ENCODE data around the gene ATP6V1C2.

DNA sequence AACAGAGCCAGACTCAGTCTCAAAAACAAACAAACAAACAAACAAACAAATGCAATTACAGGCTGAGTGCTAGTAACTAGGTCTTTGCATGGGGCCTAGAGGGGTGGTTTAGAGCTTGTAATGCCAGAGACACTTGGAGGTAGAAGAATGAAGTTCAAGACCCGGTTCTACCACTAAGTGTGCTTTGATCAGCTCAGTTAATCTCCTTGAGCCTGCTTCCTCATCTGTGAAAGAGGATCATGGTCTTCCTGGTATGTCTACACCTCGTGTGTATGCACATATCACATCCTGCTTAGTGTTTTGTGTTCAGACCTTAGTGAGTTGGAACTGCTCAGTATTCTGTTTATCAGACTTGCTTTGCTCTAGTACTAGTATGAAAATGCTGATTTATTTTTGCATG is 4.8 kb upstream of the ATP6V1C2 start:
- TF ChIP-seq YY1 (IDR thresholded peaks at IDR 0.05; ENCODE audit: insufficient read depth, insufficient read length) (no peak), ZNF274 (IDR thresholded peaks at IDR 0.05; ENCODE audit: low read depth, low read length) (no peak)

Data from NT2/D1 (cell line).